ENCODE measurements around the gene HERC2. TPM values are rescaled to one million over a fixed set of nuclear protein-coding genes. Genes with fewer than 3 reads are reported as not detected.
"Not testable (repeated sequence)": the region's sequence is repeated elsewhere in the genome, so short reads cannot be mapped to it uniquely, and the experiment has no call there.

The HERC2 gene
- total and polyA plus RNA-seq, 2 experiments from 2014 or later, result 37.7 to 64.4 TPM

DNA sequence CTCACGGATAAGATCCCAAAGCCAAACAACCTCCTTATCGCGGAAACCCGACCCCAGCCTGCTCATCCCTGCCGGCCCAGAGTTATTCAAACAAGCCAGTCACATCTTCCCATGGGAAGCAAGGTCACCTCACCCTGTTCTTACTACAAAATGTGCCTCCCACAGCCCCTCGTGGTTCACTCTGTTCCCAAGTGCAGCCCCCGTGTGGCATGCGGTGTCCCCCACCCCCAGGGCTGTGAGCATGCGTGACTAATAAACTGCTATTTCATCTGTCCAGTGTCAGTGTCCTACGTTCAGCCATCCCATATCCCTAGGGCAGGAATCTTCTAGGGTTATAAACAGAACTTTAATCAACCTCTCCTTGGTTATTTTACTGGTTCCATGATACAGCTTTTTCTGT lies 27.4 kb downstream of the HERC2 start:
- H3K4me1 ChIP-seq (ENCODE audit: low read depth); H3K9me3 ChIP-seq (ENCODE audit: low read depth); H3K27me3 ChIP-seq; H3K4me3 ChIP-seq; DNase-seq (ENCODE audit: low read depth in 1 of 2, low spot score in 1 of 2): not testable (repeated sequence)
- Histone ChIP-seq H3K27ac (peak overlapping the region; percentile 85), H3K36me3 (peaks cover 11% of the 10 kb centered on the region)

GRCh38 chr15:28289694-28290463 lies 32.1 kb downstream of the HERC2 start:
- Histone ChIP-seq H3K4me3 (no peak overlapping the region), H3K27ac (no peak overlapping the region), H3K27me3 (no peaks in the 10 kb centered on the region), H3K4me1 (ENCODE audit: low read depth) (peaks cover 18% of the 10 kb centered on the region), H3K9me3 (ENCODE audit: low read depth) (no peaks in the 10 kb centered on the region), H3K36me3 (peaks cover 11% of the 10 kb centered on the region)
- DNase-seq (ENCODE audit: low read depth in 1 of 2, low spot score in 1 of 2), result no peak
- TF ChIP-seq, protein P1, sequence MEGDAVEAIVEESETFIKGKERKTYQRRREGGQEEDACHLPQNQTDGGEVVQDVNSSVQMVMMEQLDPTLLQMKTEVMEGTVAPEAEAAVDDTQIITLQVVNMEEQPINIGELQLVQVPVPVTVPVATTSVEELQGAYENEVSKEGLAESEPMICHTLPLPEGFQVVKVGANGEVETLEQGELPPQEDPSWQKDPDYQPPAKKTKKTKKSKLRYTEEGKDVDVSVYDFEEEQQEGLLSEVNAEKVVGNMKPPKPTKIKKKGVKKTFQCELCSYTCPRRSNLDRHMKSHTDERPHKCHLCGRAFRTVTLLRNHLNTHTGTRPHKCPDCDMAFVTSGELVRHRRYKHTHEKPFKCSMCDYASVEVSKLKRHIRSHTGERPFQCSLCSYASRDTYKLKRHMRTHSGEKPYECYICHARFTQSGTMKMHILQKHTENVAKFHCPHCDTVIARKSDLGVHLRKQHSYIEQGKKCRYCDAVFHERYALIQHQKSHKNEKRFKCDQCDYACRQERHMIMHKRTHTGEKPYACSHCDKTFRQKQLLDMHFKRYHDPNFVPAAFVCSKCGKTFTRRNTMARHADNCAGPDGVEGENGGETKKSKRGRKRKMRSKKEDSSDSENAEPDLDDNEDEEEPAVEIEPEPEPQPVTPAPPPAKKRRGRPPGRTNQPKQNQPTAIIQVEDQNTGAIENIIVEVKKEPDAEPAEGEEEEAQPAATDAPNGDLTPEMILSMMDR (IDR thresholded peaks at IDR 0.05; ENCODE audit: low read depth, low read length), result no peak

GRCh38 chr15:28288830-28289693 lies 32.9 kb downstream of the HERC2 start:
- H3K4me3 ChIP-seq, result not testable (repeated sequence)
- peaks cover 11% of the 10 kb centered on the region for H3K36me3 ChIP-seq

GRCh38 chr15:28286659-28287058 lies 35.3 kb downstream of the HERC2 start:
- not testable (repeated sequence) for H3K9me3 ChIP-seq (ENCODE audit: low read depth); H3K27me3 ChIP-seq; H3K4me3 ChIP-seq; H3K27ac ChIP-seq
- peak in 1 of 2 donors; percentile 8 for DNase-seq (ENCODE audit: low read depth in 1 of 2, low spot score in 1 of 2)
- peaks cover 20% of the 10 kb centered on the region for H3K4me1 ChIP-seq (ENCODE audit: low read depth)
- peaks cover 11% of the 10 kb centered on the region for H3K36me3 ChIP-seq

More at GRCh38 chr15:28288830-28289693, 32.9 kb downstream of the HERC2 start:
- H3K9me3 ChIP-seq (ENCODE audit: low read depth); H3K27me3 ChIP-seq; H3K27ac ChIP-seq; DNase-seq (ENCODE audit: low read depth in 1 of 2, low spot score in 1 of 2): not testable (repeated sequence)
- H3K4me1 ChIP-seq (ENCODE audit: low read depth), result peaks cover 18% of the 10 kb centered on the region

- TF ChIP-seq, protein P1 (IDR thresholded peaks at IDR 0.05; ENCODE audit: low read depth, low read length), result no peak
- H3K9me3 ChIP-seq (ENCODE audit: low read depth), result no peaks in the 10 kb centered on the region
- no peaks in the 10 kb centered on the region for H3K27me3 ChIP-seq
- H3K4me3 ChIP-seq, result no peak overlapping the region
- no peak overlapping the region for H3K27ac ChIP-seq
- H3K4me1 ChIP-seq (ENCODE audit: low read depth), result peaks cover 27% of the 10 kb centered on the region
- peaks cover 7% of the 10 kb centered on the region for H3K36me3 ChIP-seq
- no peak for DNase-seq (ENCODE audit: low read depth in 1 of 2, low spot score in 1 of 2)
Observed at GRCh38 chr15:28286031-28286430, 35.9 kb downstream of the HERC2 start.

DNA sequence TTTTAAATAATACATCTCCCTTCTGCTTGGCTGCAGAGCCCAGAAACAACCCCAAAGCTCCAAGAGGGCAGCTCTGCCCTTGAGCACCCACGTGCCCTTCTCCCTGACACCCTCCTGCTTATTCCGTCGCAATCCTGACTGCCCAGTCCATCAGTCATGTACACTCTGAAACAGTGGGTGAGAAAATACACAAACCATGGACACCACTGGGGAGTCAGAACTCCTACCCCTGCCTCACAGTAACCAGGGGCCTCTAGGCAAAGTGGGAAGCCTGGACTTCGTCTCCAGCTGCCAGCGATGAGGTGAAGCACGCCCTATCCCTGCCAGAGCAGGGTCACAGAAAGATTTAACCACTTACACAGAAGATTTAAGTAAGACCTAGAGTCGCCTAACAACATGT lies 40.1 kb downstream of the HERC2 start:
- TF ChIP-seq, protein P1 (IDR thresholded peaks at IDR 0.05; ENCODE audit: low read depth, low read length), result no peak
- peaks cover 28% of the 10 kb centered on the region for H3K4me1 ChIP-seq (ENCODE audit: low read depth)

GRCh38 chr15:28274635-28275034 lies 47.3 kb downstream of the HERC2 start:
- DNase-seq (ENCODE audit: low read depth in 1 of 2, low spot score in 1 of 2), result no peak
- Histone ChIP-seq H3K36me3 (peaks cover 11% of the 10 kb centered on the region), H3K27me3 (no peaks in the 10 kb centered on the region), H3K4me3 (no peak overlapping the region), H3K9me3 (ENCODE audit: low read depth) (no peaks in the 10 kb centered on the region), H3K27ac (peak overlapping the region; percentile 42), H3K4me1 (ENCODE audit: low read depth) (no peaks in the 10 kb centered on the region)
- TF ChIP-seq, protein P1 (IDR thresholded peaks at IDR 0.05; ENCODE audit: low read depth, low read length), result no peak

More for the DNA sequence above, 40.1 kb downstream of the HERC2 start:
- Histone ChIP-seq H3K27me3 (no peaks in the 10 kb centered on the region), H3K27ac (peak overlapping the region; percentile 89), H3K36me3 (no peaks in the 10 kb centered on the region), H3K9me3 (ENCODE audit: low read depth) (no peaks in the 10 kb centered on the region), H3K4me3 (no peak overlapping the region)
- DNase-seq (ENCODE audit: low read depth in 1 of 2, low spot score in 1 of 2), result peak in 1 of 2 donors; percentile 70

All from cardiac muscle cell (in vitro differentiated cells and primary cell).